NCI-H2196 (cell line): ENCODE data around the gene SNX9.
"Not testable (repeated sequence)": the region's sequence is repeated elsewhere in the genome, so short reads cannot be mapped to it uniquely, and the experiment has no call there.

Experiments
- DNase-seq: peaks from one replicate; lab custom pipeline; 2025; ENCODE audit not compliant: unreplicated experiment; lab: John Stamatoyannopoulos, UW

Gene SNX9

DNA sequence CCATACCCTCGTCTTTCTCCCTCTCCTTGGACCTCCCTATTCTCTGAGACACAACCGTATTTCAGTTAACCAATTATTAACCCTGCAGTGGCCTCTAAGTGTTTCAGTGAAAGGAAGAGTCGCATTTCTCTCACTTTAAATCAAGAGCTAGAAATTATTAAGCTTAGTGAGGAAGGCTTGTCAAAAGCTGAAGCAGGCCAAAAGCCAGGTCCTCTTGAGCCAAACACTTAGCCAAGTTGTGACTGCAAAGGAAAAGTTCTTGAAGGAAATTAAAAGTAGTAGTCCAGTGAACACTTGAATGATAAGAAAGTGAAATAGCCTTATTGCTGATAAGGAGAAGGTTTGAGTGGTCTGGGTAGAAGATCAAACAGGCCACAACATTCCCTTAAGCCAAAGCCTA, 58.3 kb downstream of the SNX9 start:
- no peak for DNase-seq

- DNase-seq: no peak
Measured at GRCh38 chr6:157884756-157885155, 61.7 kb downstream of the SNX9 start.

DNA sequence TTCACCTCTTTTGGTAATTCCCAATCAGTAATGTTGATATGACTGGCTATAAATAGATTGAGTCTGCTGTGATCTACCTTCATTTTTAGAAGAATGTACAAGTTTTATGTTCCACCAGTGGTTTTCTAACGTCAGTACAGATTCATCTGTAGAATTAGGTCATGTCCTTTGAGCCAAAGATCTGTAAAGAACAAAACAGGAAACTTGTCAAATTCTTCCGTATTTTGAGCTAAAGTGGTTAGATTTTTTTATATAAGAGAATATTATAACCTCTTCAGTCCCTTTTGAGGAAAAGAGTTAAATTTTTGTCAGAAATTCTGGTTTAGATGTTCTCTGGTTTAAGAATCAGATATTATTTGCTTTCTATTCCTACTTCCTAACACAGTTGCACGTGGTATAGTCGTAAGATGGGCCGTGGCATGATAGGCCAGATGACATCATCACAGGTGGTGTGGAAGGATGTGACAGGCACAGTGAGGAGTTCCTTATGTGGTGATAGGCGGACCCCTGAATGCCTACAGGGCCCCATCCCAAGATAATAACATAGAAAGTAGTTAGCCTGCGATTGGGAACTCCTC, 62.3 kb downstream of the SNX9 start:
- DNase-seq: no peak

GRCh38 chr6:157885876-157886275, 62.8 kb downstream of the SNX9 start:
- no peak for DNase-seq

DNA sequence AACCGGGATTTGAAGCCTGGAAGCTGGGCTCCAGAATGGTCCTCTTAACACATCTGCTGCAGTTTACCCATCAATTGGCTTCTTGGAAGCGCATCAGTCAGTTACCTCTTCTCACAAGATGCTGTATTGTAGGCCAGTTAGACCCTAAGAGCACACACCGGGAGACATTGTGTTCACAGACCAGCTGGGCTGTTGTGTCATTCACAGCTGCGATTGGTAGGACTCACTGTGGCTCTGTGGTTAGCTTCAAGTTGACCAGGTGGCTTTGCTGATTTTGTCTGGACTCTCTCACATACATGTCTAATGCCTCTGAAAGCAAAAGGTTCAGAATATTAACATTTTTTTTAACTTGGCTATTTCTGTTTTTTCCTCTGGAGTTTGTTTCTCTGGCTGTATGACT, 64.8 kb downstream of the SNX9 start:
- DNase-seq: no peak

DNA sequence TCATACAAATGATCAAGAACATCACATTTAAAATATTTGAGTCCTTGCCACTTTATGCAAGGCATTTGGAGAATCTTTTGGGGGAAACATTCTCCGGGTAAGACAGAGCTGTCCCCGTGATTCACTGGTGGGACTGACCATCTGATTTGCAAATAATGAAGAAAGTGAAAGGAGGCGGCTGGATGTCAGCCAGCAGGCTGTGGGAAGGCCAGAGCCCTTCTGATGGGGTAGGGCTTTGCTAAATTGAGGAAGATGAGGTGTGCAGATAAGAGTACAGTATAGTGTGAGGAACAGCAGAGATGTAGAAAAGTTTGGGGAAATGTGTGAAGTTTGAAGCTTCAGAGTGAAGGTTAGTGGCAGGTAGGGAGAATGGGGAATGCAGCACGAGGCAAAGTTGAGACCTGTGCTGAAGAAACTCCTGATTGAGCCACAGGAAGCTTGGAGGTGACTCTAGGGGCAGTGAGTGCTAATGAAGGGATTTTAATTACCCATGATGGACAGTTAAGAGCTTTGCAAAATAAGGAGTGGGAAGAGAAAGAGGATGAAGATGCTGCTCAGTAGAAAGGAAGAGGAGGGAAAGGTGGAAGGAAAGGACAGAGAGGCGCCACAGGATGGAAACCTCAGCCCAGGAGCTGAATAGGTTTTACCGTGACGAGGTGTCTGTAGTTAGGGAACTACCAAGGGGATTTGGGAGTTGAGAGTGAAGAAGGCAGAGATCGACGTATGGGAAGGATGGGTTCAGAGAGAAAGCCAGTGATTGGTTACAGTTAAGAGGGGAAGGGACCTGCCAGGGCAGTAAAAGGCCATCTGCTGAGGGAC, 68.7 kb downstream of the SNX9 start:
- no peak for DNase-seq

DNA sequence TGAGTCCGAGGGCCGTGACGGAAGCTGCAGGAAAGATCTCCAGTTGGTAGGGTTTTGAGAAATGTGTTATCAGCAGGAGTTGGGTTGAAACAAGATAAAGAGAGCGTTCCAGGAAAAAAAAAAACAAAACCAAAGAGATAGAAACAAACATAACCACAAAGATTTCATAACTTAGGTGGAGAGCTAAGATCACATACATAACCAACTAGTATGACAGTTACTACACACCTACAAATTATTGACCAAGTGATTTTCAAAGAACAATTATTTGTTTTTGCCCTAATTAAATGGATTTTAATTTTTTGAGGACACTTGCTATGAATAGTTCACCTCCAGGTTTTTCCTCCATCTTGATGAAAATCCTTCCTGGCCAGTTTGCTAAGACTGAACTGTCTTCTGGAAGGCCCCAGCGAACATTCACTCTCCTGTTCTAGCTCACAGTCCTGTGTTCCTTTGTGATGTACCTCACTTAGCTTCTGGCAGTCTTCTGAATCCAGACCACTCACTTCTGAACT, 69.4 kb downstream of the SNX9 start:
- no peak for DNase-seq

- DNase-seq: no peak
Measured at GRCh38 chr6:157893238-157893637, 70.2 kb downstream of the SNX9 start.

DNA sequence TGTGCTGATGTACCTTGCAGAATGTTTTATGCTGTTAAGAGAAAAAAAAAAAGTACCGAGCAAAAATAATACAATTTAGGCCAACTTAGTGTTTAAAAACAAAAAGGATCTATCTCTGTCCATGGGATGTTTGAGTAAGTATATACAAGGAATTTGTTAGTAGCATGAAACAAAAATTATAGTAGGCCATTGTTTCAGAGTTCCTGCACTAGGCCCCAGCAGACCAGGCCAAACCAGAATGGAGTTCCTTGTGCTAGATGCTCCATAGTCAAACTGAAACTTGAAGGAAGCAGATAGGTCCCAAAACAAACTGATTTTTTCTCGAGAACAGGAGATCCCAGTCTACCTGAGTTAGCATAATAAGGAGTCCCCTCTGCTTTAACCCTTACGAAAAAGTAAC, 72.5 kb downstream of the SNX9 start:
- DNase-seq: no peak

DNA sequence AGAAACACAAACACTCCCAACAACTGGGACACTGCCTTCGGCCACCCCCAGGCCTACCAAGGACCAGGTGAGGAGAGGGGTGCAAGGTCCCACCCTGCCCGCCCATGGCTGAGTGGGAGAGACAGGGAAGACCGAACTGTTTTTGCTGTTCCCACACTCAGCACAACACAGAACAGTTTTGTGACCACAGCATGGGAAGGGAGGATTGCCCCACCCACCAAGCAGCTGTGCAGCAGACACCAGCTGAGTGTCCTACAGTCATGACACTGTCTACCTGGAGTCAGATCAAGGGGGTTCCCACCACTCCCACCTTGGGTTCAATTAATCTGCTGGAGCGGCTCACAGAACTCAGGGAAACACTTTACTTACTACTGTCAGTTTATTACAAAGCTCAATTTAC, 73.9 kb downstream of the SNX9 start:
- DNase-seq: no peak

GRCh38 chr6:157898169-157898568, 75.1 kb downstream of the SNX9 start:
- DNase-seq: no peak

GRCh38 chr6:157898640-157899039, 75.6 kb downstream of the SNX9 start:
- DNase-seq: no peak

GRCh38 chr6:157900262-157900661, 77.2 kb downstream of the SNX9 start:
- not testable (repeated sequence) for DNase-seq

DNA sequence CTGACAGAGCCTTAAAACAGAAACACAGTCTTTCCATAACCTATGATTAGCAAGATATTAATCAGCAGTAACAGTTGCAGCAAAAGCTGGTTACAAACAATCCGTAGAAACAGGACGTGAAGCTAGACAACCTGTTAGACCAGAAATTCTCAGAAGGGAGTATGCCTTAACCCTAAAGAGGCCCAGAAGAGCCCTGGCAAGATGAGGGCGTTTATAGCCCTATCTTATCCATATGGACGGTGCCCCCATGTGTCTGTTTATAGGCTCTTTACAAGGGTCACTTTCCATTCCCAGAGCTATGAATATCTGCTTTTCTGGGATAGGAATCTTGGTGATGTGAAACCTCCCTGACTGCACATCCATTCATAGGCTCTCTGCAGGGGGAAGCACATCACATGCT, 77.7 kb downstream of the SNX9 start:
- not testable (repeated sequence) for DNase-seq

DNA sequence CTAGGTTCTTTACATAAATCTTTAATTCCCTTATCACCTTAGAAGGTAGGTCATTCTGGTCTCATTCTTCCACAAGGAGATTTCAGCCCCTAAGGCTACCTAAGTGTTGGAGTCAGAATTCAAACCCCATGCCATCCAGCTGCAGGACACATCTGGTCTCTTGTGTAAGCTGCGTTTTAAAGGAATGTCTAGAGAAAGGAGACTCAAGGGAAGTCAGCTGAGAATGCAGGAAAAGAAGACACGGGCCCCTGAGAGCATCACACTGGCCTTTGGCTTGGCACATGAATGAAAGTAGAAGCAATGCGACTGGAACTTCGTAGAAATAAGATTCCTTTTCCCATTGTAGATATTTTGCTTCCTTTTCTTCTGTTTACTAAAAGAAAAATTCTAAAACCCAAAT, 82.0 kb downstream of the SNX9 start:
- no peak for DNase-seq

DNA sequence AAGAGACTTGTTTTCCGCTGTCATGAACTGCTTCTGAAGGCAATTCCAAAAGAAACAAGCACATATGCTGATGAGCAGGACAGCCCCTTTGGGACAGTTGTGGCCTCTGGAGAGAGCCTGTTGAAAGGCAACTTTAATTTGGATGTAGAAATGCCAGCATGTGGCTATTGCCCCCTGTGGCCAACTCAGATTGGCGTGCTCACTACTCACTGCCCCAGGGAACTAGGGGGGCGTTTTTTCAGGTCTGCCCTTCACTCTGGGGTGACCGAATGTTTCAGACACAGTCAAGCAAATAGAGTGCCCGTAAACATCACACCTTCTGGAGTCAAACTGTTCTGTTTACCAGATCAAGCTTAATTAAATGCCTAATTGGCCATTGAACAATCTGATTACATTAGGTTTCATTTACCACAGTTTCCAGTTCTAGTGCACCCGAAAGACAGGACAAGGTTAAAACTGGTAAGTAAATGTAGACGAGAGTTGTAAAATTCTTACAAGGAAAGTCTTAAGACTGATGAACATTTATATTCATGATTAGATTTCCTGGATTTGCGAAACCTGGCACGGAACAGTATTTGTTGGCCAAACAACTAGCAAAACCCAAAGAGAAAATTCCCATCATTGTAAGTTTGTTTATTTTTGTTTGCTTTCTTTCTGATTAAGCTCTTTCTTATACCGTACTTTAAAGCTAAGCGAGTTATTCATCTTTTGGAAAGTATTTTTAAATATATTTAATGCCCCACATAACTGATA, 82.7 kb downstream of the SNX9 start:
- DNase-seq: no peak

GRCh38 chr6:157906537-157907061, 83.6 kb downstream of the SNX9 start:
- no peak for DNase-seq

GRCh38 chr6:157907651-157908050, 84.6 kb downstream of the SNX9 start:
- no peak for DNase-seq

DNA sequence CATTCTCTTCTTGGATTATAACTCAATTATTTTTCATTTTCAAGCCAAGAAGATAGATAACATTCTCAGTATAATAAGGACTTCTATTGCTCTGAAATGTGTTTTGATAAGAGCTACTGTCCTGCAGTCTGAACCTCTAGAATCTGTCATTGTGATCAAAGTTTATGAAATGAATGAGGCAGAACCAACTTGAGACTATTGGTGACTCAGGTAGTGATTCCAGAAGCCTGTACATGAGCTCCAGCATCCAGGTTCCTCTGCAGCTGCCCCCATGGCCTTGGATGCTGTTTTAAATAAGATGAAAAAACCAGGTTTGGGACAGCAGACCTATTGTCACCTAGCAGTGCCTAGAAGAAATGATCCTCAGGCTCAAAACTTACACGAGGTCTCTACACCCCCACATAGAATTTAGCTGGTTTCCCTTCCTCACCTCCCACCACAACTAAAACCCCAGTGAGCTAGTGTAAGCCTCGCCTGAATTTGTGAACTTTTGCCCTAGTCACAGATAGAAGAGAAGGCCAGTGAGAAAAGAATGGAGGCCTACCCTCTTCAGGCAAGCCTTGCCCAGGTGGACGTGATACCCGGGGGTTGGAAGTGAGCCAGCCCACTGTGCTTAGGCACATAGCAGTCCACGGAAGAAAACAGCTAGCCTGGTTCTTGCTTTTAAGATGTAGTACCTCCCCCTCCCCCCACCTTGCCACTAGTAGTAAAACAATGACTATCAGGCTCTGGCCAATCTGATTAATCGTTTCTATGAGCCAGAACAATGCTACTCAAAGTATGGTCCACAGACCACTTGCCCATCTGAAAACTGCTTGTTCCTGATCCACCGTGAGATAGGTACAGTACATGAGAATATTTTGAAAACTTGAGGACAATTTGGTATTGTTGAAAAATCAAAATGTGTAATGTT, 85.6 kb downstream of the SNX9 start:
- no peak for DNase-seq

DNA sequence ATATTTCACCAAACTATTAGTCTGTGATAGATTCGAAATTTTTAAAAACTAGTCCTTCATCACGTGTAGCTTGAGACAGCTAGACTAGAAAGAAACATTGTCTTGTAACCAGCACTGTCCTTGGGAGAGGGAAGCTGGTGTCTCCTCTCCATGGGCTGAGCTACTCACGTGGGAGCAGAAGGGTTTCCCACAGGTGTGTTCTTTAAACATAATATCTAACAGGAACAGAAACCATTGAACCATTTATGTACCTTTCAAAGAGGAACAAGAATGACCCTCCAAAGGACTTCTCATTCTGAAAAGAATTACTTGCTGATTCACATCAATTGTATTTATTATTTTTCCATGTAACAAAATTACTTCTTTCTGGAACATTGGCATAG, 86.2 kb downstream of the SNX9 start:
- DNase-seq: no peak

DNA sequence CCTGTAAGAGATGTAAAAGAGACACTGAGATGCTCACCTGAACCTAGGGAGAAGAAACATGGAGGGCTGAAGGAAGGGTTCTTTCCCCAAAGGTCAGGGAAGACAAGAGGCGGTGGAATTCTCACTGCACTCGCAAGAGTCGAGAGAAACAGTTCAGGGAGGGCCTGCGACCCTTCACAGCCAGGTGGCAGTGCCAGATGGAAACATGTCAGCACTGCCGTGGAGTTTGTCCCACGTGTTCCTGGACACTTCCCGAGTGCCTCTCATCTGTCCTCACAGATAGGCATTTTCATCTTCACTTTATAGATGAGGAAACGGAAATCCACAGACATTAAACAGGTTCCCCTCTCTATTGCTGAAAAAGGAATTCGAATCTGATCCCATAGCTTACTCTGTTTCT, 88.2 kb downstream of the SNX9 start:
- no peak for DNase-seq
